ENCODE measurements around the gene S100A5.

- TF ChIP-seq EZH2 (IDR thresholded peaks at IDR 0.05; ENCODE audit: insufficient read depth, poor library complexity, severe bottlenecking): no peak
- TF ChIP-seq EZH2phosphoT487 (IDR thresholded peaks at IDR 0.05; ENCODE audit: insufficient read depth, low read depth): no peak
Measured at GRCh38 chr1:153503766-153504165, 37.0 kb downstream of the S100A5 start.

All from GM23248 (cell line).